ENCODE results near the gene SIGLEC11.

SIGLEC11 gene

GRCh38 chr19:49915271-49915670 lies 45.7 kb downstream of the SIGLEC11 start:
- CTCF ChIA-PET: interaction anchor here (1.0 to 5.1 kb wide), 5 partner anchors 8 to 88 kb away, joined by 3 to 23 read pairs (median 5); partner anchors contain the start of genes ATF5 and NUP62

GRCh38 chr19:49913720-49914119 lies 47.3 kb downstream of the SIGLEC11 start:
- no peak for TF ChIP-seq CTCF (IDR thresholded peaks at IDR 0.05; ENCODE audit: control extremely low read depth, extremely low read depth, low read depth, missing control alignments)
- POLR2A ChIA-PET: interaction anchor here (0.5 to 3.8 kb wide), 6 partner anchors 10 to 38 kb away, joined by 3 to 36 read pairs (median 4); partner anchors contain the start of genes ATF5 and NUP62
- no peak for DNase-seq (ENCODE audit: extremely low spot score)
- CTCF ChIA-PET: interaction anchor here (1.0 to 5.1 kb wide), 6 partner anchors 9 to 111 kb away, joined by 3 to 28 read pairs (median 8); partner anchors contain the start of genes ATF5, NUP62 and VRK3

More at GRCh38 chr19:49915271-49915670, 45.7 kb downstream of the SIGLEC11 start:
- POLR2A ChIA-PET: no interaction called here
- TF ChIP-seq CTCF (IDR thresholded peaks at IDR 0.05; ENCODE audit: control extremely low read depth, extremely low read depth, low read depth, missing control alignments): no peak
- no peak for DNase-seq (ENCODE audit: extremely low spot score)

GRCh38 chr19:49912965-49913685 lies 47.8 kb downstream of the SIGLEC11 start:
- peak; percentile 29 for TF ChIP-seq CTCF (IDR thresholded peaks at IDR 0.05; ENCODE audit: control extremely low read depth, extremely low read depth, low read depth, missing control alignments)
- CTCF ChIA-PET: interaction anchor here (1.0 to 5.1 kb wide), 8 partner anchors 8 to 112 kb away, joined by 3 to 28 read pairs (median 8); partner anchors contain the start of genes ATF5, NUP62 and VRK3
- POLR2A ChIA-PET: interaction anchor here (0.5 to 3.8 kb wide), 6 partner anchors 10 to 37 kb away, joined by 3 to 36 read pairs (median 4); partner anchors contain the start of genes ATF5 and NUP62
- DNase-seq (ENCODE audit: extremely low spot score): no peak

- no peak for TF ChIP-seq CTCF (IDR thresholded peaks at IDR 0.05; ENCODE audit: control extremely low read depth, extremely low read depth, low read depth, missing control alignments)
- DNase-seq (ENCODE audit: extremely low spot score): peak; percentile 79
- ChIA-PET POLR2A (interaction anchor here (0.6 to 3.8 kb wide), 6 partner anchors 17 to 956 kb away, joined by 3 to 36 read pairs (median 4); partner anchors contain the start of genes ATF5 and NUP62), CTCF (interaction anchor here (0.9 to 5.1 kb wide), 7 partner anchors 11 to 43 kb away, joined by 3 to 28 read pairs (median 10); partner anchors contain the start of genes ATF5 and NUP62)
These were observed 49.4 kb downstream of the SIGLEC11 start for GRCh38 chr19:49911381-49912145.

- POLR2A ChIA-PET: interaction anchor here (1.1 kb wide), 1 partner anchor 15 kb away, joined by 4 read pairs; no protein-coding TSS in a partner anchor
- no peak for DNase-seq (ENCODE audit: extremely low spot score)
- CTCF ChIA-PET: interaction anchor here (1.9 to 3.8 kb wide), 3 partner anchors 9 to 28 kb away, joined by 5 to 28 read pairs (median 10); no protein-coding TSS in a partner anchor
- TF ChIP-seq CTCF (IDR thresholded peaks at IDR 0.05; ENCODE audit: control extremely low read depth, extremely low read depth, low read depth, missing control alignments): no peak
These were observed 50.8 kb downstream of the SIGLEC11 start for GRCh38 chr19:49910179-49910578.
